ENCODE data around the gene SLC2A8.

The SLC2A8 gene

GRCh38 chr9:127351182-127352166 is 45.5 kb upstream of the SLC2A8 start:
- no peak overlapping the region for H3K4ac ChIP-seq (ENCODE audit: low read depth in 1 of 2, low read length in 2 of 2)
- no peak overlapping the region for H2BK5ac ChIP-seq (ENCODE audit: low read depth, low read length, poor library complexity, severe bottlenecking)
- H4K91ac ChIP-seq (ENCODE audit: low read length) = no peak overlapping the region
- no peak overlapping the region for H2AFZ ChIP-seq (ENCODE audit: low read depth, low read length)
- H4K8ac ChIP-seq (ENCODE audit: low read length) = no peak overlapping the region
- 88% methylated on average over 3 of the region's 4 CpGs for WGBS
- no peak overlapping the region for H3K4me3 ChIP-seq (ENCODE audit: insufficient read depth in 1 of 2, low read depth in 1 of 2, low read length in 2 of 2)
- no peak overlapping the region for H3K23ac ChIP-seq (ENCODE audit: low read length in 2 of 2)
- no peak overlapping the region for H3K27ac ChIP-seq (ENCODE audit: low read length, poor library complexity, severe bottlenecking)
- no peak overlapping the region for H3K14ac ChIP-seq (ENCODE audit: low read length in 2 of 2)
- H3K18ac ChIP-seq (ENCODE audit: low read depth in 1 of 2, low read length in 2 of 2) = no peak overlapping the region
- no peak overlapping the region for H2BK120ac ChIP-seq (ENCODE audit: low read depth, low read length)
- H3K4me2 ChIP-seq (ENCODE audit: low read length, poor library complexity, severe bottlenecking) = no peak overlapping the region
- no peak overlapping the region for H2BK12ac ChIP-seq (ENCODE audit: low read length in 2 of 2)
- no peak overlapping the region for H3K9ac ChIP-seq (ENCODE audit: low read length)
- no peak overlapping the region for H2AK5ac ChIP-seq (ENCODE audit: low read length, severe bottlenecking)
- peaks cover 0 to 92% of the 10 kb centered on the region in 2 experiments for H3K27me3 ChIP-seq (ENCODE audit: control insufficient read depth in 1 of 2, insufficient read depth in 1 of 2, low read length in 2 of 2)
- H3K9me3 ChIP-seq (ENCODE audit: control insufficient read depth, low read length) = no peaks in the 10 kb centered on the region
- H3K36me3 ChIP-seq (ENCODE audit: control insufficient read depth in 1 of 2, insufficient read depth in 2 of 2, low read depth in 1 of 2, low read length in 2 of 2) = peaks cover 0 to 3% of the 10 kb centered on the region in 2 experiments
- H2BK15ac ChIP-seq (ENCODE audit: low read depth, poor library complexity, severe bottlenecking) = no peak overlapping the region
- H3K4me1 ChIP-seq (ENCODE audit: control insufficient read depth, insufficient read depth, low read depth, low read length) = peaks cover 2% of the 10 kb centered on the region
- H3K79me1 ChIP-seq (replicated peaks; ENCODE audit: low read length, poor library complexity, severe bottlenecking) = no peaks in the 10 kb centered on the region
- DNase-seq = no peak

GRCh38 chr9:127353882-127354281 is 43.1 kb upstream of the SLC2A8 start:
- Histone ChIP-seq H3K36me3 (ENCODE audit: control insufficient read depth in 1 of 2, insufficient read depth in 2 of 2, low read depth in 1 of 2, low read length in 2 of 2) (peaks cover 0 to 5% of the 10 kb centered on the region in 2 experiments), H3K27ac (ENCODE audit: low read length, poor library complexity, severe bottlenecking) (no peak overlapping the region), H3K18ac (ENCODE audit: low read depth in 1 of 2, low read length in 2 of 2) (no peak overlapping the region), H3K4me2 (ENCODE audit: low read length, poor library complexity, severe bottlenecking) (no peak overlapping the region), H2BK120ac (ENCODE audit: low read depth, low read length) (no peak overlapping the region), H3K27me3 (ENCODE audit: control insufficient read depth in 1 of 2, insufficient read depth in 1 of 2, low read length in 2 of 2) (peaks cover 0 to 95% of the 10 kb centered on the region in 2 experiments), H4K91ac (ENCODE audit: low read length) (no peak overlapping the region), H3K4me1 (ENCODE audit: control insufficient read depth, insufficient read depth, low read depth, low read length) (peaks cover 2% of the 10 kb centered on the region), H3K4ac (ENCODE audit: low read depth in 1 of 2, low read length in 2 of 2) (no peak overlapping the region), H2BK15ac (ENCODE audit: low read depth, poor library complexity, severe bottlenecking) (no peak overlapping the region), H2AFZ (ENCODE audit: low read depth, low read length) (no peak overlapping the region), H4K8ac (ENCODE audit: low read length) (no peak overlapping the region), H2BK12ac (ENCODE audit: low read length in 2 of 2) (no peak overlapping the region), H3K23ac (ENCODE audit: low read length in 2 of 2) (no peak overlapping the region), H3K4me3 (ENCODE audit: insufficient read depth in 1 of 2, low read depth in 1 of 2, low read length in 2 of 2) (no peak overlapping the region), H2BK5ac (ENCODE audit: low read depth, low read length, poor library complexity, severe bottlenecking) (no peak overlapping the region), H2AK5ac (ENCODE audit: low read length, severe bottlenecking) (no peak overlapping the region), H3K9me3 (ENCODE audit: control insufficient read depth, low read length) (no peaks in the 10 kb centered on the region), H3K9ac (ENCODE audit: low read length) (no peak overlapping the region), H3K14ac (ENCODE audit: low read length in 2 of 2) (no peak overlapping the region), H3K79me1 (replicated peaks; ENCODE audit: low read length, poor library complexity, severe bottlenecking) (no peaks in the 10 kb centered on the region)
- DNase-seq = no peak
- WGBS = 82% methylated on average over 3 of the region's 5 CpGs

- no peak overlapping the region for H3K4me2 ChIP-seq (ENCODE audit: low read length, poor library complexity, severe bottlenecking)
- no peak overlapping the region for H4K91ac ChIP-seq (ENCODE audit: low read length)
- 91% methylated on average over 3 of the region's 4 CpGs for WGBS
- no peak for DNase-seq
- no peak overlapping the region for H3K4me3 ChIP-seq (ENCODE audit: insufficient read depth in 1 of 2, low read depth in 1 of 2, low read length in 2 of 2)
- H3K79me1 ChIP-seq (replicated peaks; ENCODE audit: low read length, poor library complexity, severe bottlenecking) = no peaks in the 10 kb centered on the region
- H3K14ac ChIP-seq (ENCODE audit: low read length in 2 of 2) = no peak overlapping the region
- H3K4me1 ChIP-seq (ENCODE audit: control insufficient read depth, insufficient read depth, low read depth, low read length) = peaks cover 7% of the 10 kb centered on the region
- H4K8ac ChIP-seq (ENCODE audit: low read length) = no peak overlapping the region
- no peak overlapping the region for H2AFZ ChIP-seq (ENCODE audit: low read depth, low read length)
- H3K18ac ChIP-seq (ENCODE audit: low read depth in 1 of 2, low read length in 2 of 2) = no peak overlapping the region
- H3K23ac ChIP-seq (ENCODE audit: low read length in 2 of 2) = no peak overlapping the region
- no peak overlapping the region for H2BK120ac ChIP-seq (ENCODE audit: low read depth, low read length)
- H3K36me3 ChIP-seq (ENCODE audit: control insufficient read depth in 1 of 2, insufficient read depth in 2 of 2, low read depth in 1 of 2, low read length in 2 of 2) = peaks cover 0 to 5% of the 10 kb centered on the region in 2 experiments
- H2BK15ac ChIP-seq (ENCODE audit: low read depth, poor library complexity, severe bottlenecking) = no peak overlapping the region
- no peak overlapping the region for H3K27ac ChIP-seq (ENCODE audit: low read length, poor library complexity, severe bottlenecking)
- no peak overlapping the region for H3K4ac ChIP-seq (ENCODE audit: low read depth in 1 of 2, low read length in 2 of 2)
- no peaks in the 10 kb centered on the region for H3K9me3 ChIP-seq (ENCODE audit: control insufficient read depth, low read length)
- H3K9ac ChIP-seq (ENCODE audit: low read length) = no peak overlapping the region
- H3K27me3 ChIP-seq (ENCODE audit: control insufficient read depth in 1 of 2, insufficient read depth in 1 of 2, low read length in 2 of 2) = peaks cover 0 to 86% of the 10 kb centered on the region in 2 experiments
- no peak overlapping the region for H2BK5ac ChIP-seq (ENCODE audit: low read depth, low read length, poor library complexity, severe bottlenecking)
- H2BK12ac ChIP-seq (ENCODE audit: low read length in 2 of 2) = no peak overlapping the region
- no peak overlapping the region for H2AK5ac ChIP-seq (ENCODE audit: low read length, severe bottlenecking)
These were observed 40.1 kb upstream of the SLC2A8 start for GRCh38 chr9:127356906-127357305.

GRCh38 chr9:127358023-127358535 is 38.9 kb upstream of the SLC2A8 start:
- H2BK120ac ChIP-seq (ENCODE audit: low read depth, low read length) = no peak overlapping the region
- H3K27me3 ChIP-seq (ENCODE audit: control insufficient read depth in 1 of 2, insufficient read depth in 1 of 2, low read length in 2 of 2) = peaks cover 0 to 85% of the 10 kb centered on the region in 2 experiments
- peak overlapping the region in 1 of 2 experiments; percentile 19 for H3K18ac ChIP-seq (ENCODE audit: low read depth in 1 of 2, low read length in 2 of 2)
- no peak overlapping the region for H4K8ac ChIP-seq (ENCODE audit: low read length)
- no peaks in the 10 kb centered on the region for H3K9me3 ChIP-seq (ENCODE audit: control insufficient read depth, low read length)
- peaks cover 0 to 5% of the 10 kb centered on the region in 2 experiments for H3K36me3 ChIP-seq (ENCODE audit: control insufficient read depth in 1 of 2, insufficient read depth in 2 of 2, low read depth in 1 of 2, low read length in 2 of 2)
- no peak overlapping the region for H2AFZ ChIP-seq (ENCODE audit: low read depth, low read length)
- H3K27ac ChIP-seq (ENCODE audit: low read length, poor library complexity, severe bottlenecking) = no peak overlapping the region
- DNase-seq = no peak
- H2AK5ac ChIP-seq (ENCODE audit: low read length, severe bottlenecking) = no peak overlapping the region
- H2BK5ac ChIP-seq (ENCODE audit: low read depth, low read length, poor library complexity, severe bottlenecking) = no peak overlapping the region
- H3K4ac ChIP-seq (ENCODE audit: low read depth in 1 of 2, low read length in 2 of 2) = no peak overlapping the region
- no peak overlapping the region for H3K9ac ChIP-seq (ENCODE audit: low read length)
- no peak overlapping the region for H3K4me3 ChIP-seq (ENCODE audit: insufficient read depth in 1 of 2, low read depth in 1 of 2, low read length in 2 of 2)
- peak overlapping the region in 1 of 2 experiments; percentile 26 for H3K14ac ChIP-seq (ENCODE audit: low read length in 2 of 2)
- no peak overlapping the region for H2BK12ac ChIP-seq (ENCODE audit: low read length in 2 of 2)
- no peak overlapping the region for H2BK15ac ChIP-seq (ENCODE audit: low read depth, poor library complexity, severe bottlenecking)
- no peak overlapping the region for H3K4me2 ChIP-seq (ENCODE audit: low read length, poor library complexity, severe bottlenecking)
- H3K79me1 ChIP-seq (replicated peaks; ENCODE audit: low read length, poor library complexity, severe bottlenecking) = no peaks in the 10 kb centered on the region
- peaks cover 7% of the 10 kb centered on the region for H3K4me1 ChIP-seq (ENCODE audit: control insufficient read depth, insufficient read depth, low read depth, low read length)
- H3K23ac ChIP-seq (ENCODE audit: low read length in 2 of 2) = no peak overlapping the region
- WGBS = 85% methylated on average over 3 of the region's 3 CpGs
- H4K91ac ChIP-seq (ENCODE audit: low read length) = no peak overlapping the region

Measured in mesenchymal stem cell (in vitro differentiated cells and primary cell).